ENCODE measurements around the gene SHMT2. TPM values are rescaled to one million over a fixed set of nuclear protein-coding genes. Genes with fewer than 3 reads are reported as not detected.

The SHMT2 gene
- total RNA-seq, 1 experiment from 2014 or later = 297 TPM

GRCh38 chr12:57204454-57204853 is 25.1 kb upstream of the SHMT2 start:
- ATAC-seq (no peak), DNase-seq (ENCODE audit: low spot score) (no peak)
- ChIA-PET CTCF (no interaction called here), POLR2A (no interaction called here)
- Mint-ChIP-seq H3K27ac (no peak overlapping the region), H3K36me3 (peaks cover 58% of the 10 kb centered on the region), H3K4me3 (no peak overlapping the region), H3K4me1 (no peaks in the 10 kb centered on the region), H3K27me3 (ENCODE audit: low read depth) (no peaks in the 10 kb centered on the region), H3K9me3 (no peaks in the 10 kb centered on the region)
- TF ChIP-seq TEAD4 (CRISPR knock-in tag; IDR thresholded peaks at IDR 0.05) (no peak), OVOL2 (CRISPR knock-in tag; IDR thresholded peaks at IDR 0.05; ENCODE audit: borderline replicate concordance) (no peak), ATF1 (CRISPR knock-in tag; IDR thresholded peaks at IDR 0.05) (no peak), USF1 (CRISPR knock-in tag; IDR thresholded peaks at IDR 0.05) (no peak), AFF4 (CRISPR knock-in tag; IDR thresholded peaks at IDR 0.05; ENCODE audit: borderline replicate concordance) (no peak), ERG (CRISPR knock-in tag; IDR thresholded peaks at IDR 0.05) (no peak), ZNF425 (CRISPR knock-in tag; conservative IDR thresholded peaks at IDR 0.05) (no peak), HMGA2 (CRISPR knock-in tag; IDR thresholded peaks at IDR 0.05) (no peak), ESRRA (CRISPR knock-in tag; IDR thresholded peaks at IDR 0.05; ENCODE audit: borderline replicate concordance) (no peak), NFE2L1 (CRISPR knock-in tag; IDR thresholded peaks at IDR 0.05) (no peak), JUN (CRISPR knock-in tag; IDR thresholded peaks at IDR 0.05) (no peak), ZNF532 (CRISPR knock-in tag; IDR thresholded peaks at IDR 0.05; ENCODE audit: borderline replicate concordance) (no peak), SMAD3 (CRISPR knock-in tag; IDR thresholded peaks at IDR 0.05; ENCODE audit: borderline replicate concordance) (no peak), KAT7 (CRISPR knock-in tag; IDR thresholded peaks at IDR 0.05; ENCODE audit: borderline replicate concordance) (no peak), ZNF671 (CRISPR knock-in tag; IDR thresholded peaks at IDR 0.05) (no peak), GTF2I (CRISPR knock-in tag; conservative IDR thresholded peaks at IDR 0.05) (no peak), TEAD1 (CRISPR knock-in tag; IDR thresholded peaks at IDR 0.05) (no peak)
- TF ChIP-seq, protein P1, sequence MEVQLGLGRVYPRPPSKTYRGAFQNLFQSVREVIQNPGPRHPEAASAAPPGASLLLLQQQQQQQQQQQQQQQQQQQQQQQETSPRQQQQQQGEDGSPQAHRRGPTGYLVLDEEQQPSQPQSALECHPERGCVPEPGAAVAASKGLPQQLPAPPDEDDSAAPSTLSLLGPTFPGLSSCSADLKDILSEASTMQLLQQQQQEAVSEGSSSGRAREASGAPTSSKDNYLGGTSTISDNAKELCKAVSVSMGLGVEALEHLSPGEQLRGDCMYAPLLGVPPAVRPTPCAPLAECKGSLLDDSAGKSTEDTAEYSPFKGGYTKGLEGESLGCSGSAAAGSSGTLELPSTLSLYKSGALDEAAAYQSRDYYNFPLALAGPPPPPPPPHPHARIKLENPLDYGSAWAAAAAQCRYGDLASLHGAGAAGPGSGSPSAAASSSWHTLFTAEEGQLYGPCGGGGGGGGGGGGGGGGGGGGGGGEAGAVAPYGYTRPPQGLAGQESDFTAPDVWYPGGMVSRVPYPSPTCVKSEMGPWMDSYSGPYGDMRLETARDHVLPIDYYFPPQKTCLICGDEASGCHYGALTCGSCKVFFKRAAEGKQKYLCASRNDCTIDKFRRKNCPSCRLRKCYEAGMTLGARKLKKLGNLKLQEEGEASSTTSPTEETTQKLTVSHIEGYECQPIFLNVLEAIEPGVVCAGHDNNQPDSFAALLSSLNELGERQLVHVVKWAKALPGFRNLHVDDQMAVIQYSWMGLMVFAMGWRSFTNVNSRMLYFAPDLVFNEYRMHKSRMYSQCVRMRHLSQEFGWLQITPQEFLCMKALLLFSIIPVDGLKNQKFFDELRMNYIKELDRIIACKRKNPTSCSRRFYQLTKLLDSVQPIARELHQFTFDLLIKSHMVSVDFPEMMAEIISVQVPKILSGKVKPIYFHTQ (CRISPR knock-in tag; IDR thresholded peaks at IDR 0.05) = no peak
- TF ChIP-seq, protein P2, sequence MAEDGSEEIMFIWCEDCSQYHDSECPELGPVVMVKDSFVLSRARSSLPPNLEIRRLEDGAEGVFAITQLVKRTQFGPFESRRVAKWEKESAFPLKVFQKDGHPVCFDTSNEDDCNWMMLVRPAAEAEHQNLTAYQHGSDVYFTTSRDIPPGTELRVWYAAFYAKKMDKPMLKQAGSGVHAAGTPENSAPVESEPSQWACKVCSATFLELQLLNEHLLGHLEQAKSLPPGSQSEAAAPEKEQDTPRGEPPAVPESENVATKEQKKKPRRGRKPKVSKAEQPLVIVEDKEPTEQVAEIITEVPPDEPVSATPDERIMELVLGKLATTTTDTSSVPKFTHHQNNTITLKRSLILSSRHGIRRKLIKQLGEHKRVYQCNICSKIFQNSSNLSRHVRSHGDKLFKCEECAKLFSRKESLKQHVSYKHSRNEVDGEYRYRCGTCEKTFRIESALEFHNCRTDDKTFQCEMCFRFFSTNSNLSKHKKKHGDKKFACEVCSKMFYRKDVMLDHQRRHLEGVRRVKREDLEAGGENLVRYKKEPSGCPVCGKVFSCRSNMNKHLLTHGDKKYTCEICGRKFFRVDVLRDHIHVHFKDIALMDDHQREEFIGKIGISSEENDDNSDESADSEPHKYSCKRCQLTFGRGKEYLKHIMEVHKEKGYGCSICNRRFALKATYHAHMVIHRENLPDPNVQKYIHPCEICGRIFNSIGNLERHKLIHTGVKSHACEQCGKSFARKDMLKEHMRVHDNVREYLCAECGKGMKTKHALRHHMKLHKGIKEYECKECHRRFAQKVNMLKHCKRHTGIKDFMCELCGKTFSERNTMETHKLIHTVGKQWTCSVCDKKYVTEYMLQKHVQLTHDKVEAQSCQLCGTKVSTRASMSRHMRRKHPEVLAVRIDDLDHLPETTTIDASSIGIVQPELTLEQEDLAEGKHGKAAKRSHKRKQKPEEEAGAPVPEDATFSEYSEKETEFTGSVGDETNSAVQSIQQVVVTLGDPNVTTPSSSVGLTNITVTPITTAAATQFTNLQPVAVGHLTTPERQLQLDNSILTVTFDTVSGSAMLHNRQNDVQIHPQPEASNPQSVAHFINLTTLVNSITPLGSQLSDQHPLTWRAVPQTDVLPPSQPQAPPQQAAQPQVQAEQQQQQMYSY (CRISPR knock-in tag; IDR thresholded peaks at IDR 0.05) = no peak
